ENCODE data around the gene PTMA. TPM values are rescaled to one million over a fixed set of nuclear protein-coding genes. Genes with fewer than 3 reads are reported as not detected.

Gene PTMA, protein sequence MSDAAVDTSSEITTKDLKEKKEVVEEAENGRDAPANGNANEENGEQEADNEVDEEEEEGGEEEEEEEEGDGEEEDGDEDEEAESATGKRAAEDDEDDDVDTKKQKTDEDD
- total RNA-seq (2021) (2,164 to 2,284 TPM (median 2,200 TPM) in 3 replicates), Bru-seq, nascent RNA (percentile 100 among the genes with signal in this experiment)
- long read RNA-seq, experiment 1, transcript PTMA-202 (5 exons, 1,221 nt): major isoform, 5,782 of 6,727 reads
- long read RNA-seq, experiment 1, transcript PTMA-201 (5 exons, 1,212 nt): minor isoform, 606 of 6,727 reads
- long read RNA-seq, experiment 1, transcript PTMA-212 (4 exons, 1,635 nt): minor isoform, 6 of 6,727 reads
- long read RNA-seq, experiment 1, transcript PTMA-211 (4 exons, 621 nt): minor isoform, 6 of 6,727 reads
- long read RNA-seq, experiment 1, partial matches to known transcripts: 185 of 6,727 reads
- long read RNA-seq, experiment 1, other reads (novel, unspliced or antisense): 135 of 6,727 reads
- long read RNA-seq, experiment 2, transcript PTMA-201 (5 exons, 1,212 nt): minor isoform, 68 of 3,639 reads
- long read RNA-seq, experiment 2, transcript PTMA-202 (5 exons, 1,221 nt): major isoform, 622 of 3,639 reads
- long read RNA-seq, experiment 2, partial matches to known transcripts: 2,668 of 3,639 reads
- long read RNA-seq, experiment 2, other reads (novel, unspliced or antisense): 281 of 3,639 reads
- long read RNA-seq, experiment 3, transcript PTMA-202 (5 exons, 1,221 nt): major isoform, 3,374 of 4,175 reads
- long read RNA-seq, experiment 3, transcript PTMA-201 (5 exons, 1,212 nt): minor isoform, 306 of 4,175 reads
- long read RNA-seq, experiment 3, transcript PTMA-204 (5 exons, 933 nt): minor isoform, 6 of 4,175 reads
- long read RNA-seq, experiment 3, partial matches to known transcripts: 342 of 4,175 reads
- long read RNA-seq, experiment 3, other reads (novel, unspliced or antisense): 143 of 4,175 reads

DNA sequence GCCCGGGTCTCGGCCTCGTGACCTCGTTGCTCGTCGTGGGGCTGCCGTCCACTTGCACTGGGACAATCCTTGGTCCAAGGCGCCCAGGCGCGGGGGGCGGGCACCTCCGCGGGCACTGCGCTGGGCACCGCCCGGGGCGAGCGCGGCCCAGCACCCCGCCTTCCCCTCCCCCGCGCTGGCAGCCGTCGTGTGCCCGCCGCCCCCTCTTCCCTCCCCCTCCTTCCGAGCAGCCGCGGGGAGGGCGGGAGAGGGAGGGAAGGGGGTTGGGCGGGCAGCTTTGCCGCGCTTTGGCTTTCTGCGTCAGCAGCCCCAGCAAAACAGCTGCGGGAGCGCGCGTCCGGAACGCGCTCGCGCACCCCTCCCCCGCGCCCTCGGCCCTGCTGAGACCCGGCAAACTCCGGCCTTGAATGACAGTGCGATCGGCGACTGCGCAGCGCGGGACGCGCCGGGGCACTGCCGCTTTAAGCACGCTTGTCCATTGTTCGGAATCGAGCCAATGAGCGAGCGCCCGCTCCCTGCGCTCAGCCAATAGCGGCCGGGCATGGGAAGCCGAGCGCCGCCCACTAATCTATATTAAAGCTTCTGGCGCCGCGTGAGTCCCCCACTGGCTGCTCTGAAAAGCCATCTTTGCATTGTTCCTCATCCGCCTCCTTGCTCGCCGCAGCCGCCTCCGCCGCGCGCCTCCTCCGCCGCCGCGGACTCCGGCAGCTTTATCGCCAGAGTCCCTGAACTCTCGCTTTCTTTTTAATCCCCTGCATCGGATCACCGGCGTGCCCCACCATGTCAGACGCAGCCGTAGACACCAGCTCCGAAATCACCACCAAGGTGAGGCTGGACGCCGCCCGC lies at the start of gene PTMA:
PTMA (plus strand) TSS at position 599 of the 846 bp plus-strand sequence; CDS start at position 781, 182 bp downstream.
- peaks cover 35% of the 10 kb centered on the region for H3K36me3 Mint-ChIP-seq
- no peaks in the 10 kb centered on the region for H3K9me3 Mint-ChIP-seq
- ChIA-PET CTCF (interaction anchor here (0.7 to 4.0 kb wide), 10 partner anchors 15 to 107 kb away, joined by 3 to 39 read pairs (median 10); no protein-coding TSS in a partner anchor), POLR2A (interaction anchor here (0.6 to 4.8 kb wide), 28 partner anchors 9 to 243 kb away, joined by 3 to 72 read pairs (median 4); partner anchors contain the start of genes COPS7B and NCL)
- H3K4me3 Mint-ChIP-seq: peak within 1 kb of the TSS; percentile 96
- peak; percentile 74 for ATAC-seq
- H3K27ac Mint-ChIP-seq: peak within 1 kb of the TSS; percentile 100
- DNase-seq (ENCODE audit: low spot score): peak; percentile 99
- H3K27me3 Mint-ChIP-seq (ENCODE audit: low read depth): peaks cover 5% of the 10 kb centered on the region; the same call in 1 of the 2 replicates
- H3K4me1 Mint-ChIP-seq: peaks cover 27% of the 10 kb centered on the region
- TF ChIP-seq, protein P1, sequence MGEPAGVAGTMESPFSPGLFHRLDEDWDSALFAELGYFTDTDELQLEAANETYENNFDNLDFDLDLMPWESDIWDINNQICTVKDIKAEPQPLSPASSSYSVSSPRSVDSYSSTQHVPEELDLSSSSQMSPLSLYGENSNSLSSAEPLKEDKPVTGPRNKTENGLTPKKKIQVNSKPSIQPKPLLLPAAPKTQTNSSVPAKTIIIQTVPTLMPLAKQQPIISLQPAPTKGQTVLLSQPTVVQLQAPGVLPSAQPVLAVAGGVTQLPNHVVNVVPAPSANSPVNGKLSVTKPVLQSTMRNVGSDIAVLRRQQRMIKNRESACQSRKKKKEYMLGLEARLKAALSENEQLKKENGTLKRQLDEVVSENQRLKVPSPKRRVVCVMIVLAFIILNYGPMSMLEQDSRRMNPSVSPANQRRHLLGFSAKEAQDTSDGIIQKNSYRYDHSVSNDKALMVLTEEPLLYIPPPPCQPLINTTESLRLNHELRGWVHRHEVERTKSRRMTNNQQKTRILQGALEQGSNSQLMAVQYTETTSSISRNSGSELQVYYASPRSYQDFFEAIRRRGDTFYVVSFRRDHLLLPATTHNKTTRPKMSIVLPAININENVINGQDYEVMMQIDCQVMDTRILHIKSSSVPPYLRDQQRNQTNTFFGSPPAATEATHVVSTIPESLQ (CRISPR knock-in tag; IDR thresholded peaks at IDR 0.05): no peak
- no peak for TF ChIP-seq CREB1 (CRISPR knock-in tag; IDR thresholded peaks at IDR 0.05)
- TF ChIP-seq IRF2 (CRISPR knock-in tag; IDR thresholded peaks at IDR 0.05; ENCODE audit: borderline replicate concordance, low read depth): no peak
- TF ChIP-seq, protein P2, sequence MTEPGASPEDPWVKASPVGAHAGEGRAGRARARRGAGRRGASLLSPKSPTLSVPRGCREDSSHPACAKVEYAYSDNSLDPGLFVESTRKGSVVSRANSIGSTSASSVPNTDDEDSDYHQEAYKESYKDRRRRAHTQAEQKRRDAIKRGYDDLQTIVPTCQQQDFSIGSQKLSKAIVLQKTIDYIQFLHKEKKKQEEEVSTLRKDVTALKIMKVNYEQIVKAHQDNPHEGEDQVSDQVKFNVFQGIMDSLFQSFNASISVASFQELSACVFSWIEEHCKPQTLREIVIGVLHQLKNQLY (CRISPR knock-in tag; IDR thresholded peaks at IDR 0.05): no peak
- TF ChIP-seq ZNF671 (CRISPR knock-in tag; IDR thresholded peaks at IDR 0.05): 0 out of 2 replicates have a peak, but pooled peaks have one; percentile 28
- TF ChIP-seq HMGA2 (CRISPR knock-in tag; IDR thresholded peaks at IDR 0.05): no peak
- TF ChIP-seq MYBL2 (CRISPR knock-in tag; IDR thresholded peaks at IDR 0.05): no peak; the same call in 1 of the 2 replicates
- TF ChIP-seq, protein P3, sequence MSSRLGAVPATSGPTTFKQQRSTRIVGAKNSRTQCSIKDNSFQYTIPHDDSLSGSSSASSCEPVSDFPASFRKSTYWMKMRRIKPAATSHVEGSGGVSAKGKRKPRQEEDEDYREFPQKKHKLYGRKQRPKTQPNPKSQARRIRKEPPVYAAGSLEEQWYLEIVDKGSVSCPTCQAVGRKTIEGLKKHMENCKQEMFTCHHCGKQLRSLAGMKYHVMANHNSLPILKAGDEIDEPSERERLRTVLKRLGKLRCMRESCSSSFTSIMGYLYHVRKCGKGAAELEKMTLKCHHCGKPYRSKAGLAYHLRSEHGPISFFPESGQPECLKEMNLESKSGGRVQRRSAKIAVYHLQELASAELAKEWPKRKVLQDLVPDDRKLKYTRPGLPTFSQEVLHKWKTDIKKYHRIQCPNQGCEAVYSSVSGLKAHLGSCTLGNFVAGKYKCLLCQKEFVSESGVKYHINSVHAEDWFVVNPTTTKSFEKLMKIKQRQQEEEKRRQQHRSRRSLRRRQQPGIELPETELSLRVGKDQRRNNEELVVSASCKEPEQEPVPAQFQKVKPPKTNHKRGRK (CRISPR knock-in tag; IDR thresholded peaks at IDR 0.05; ENCODE audit: borderline replicate concordance): no peak
- TF ChIP-seq, protein P4, sequence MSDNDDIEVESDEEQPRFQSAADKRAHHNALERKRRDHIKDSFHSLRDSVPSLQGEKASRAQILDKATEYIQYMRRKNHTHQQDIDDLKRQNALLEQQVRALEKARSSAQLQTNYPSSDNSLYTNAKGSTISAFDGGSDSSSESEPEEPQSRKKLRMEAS (CRISPR knock-in tag; IDR thresholded peaks at IDR 0.05): peak; percentile 52
- peak; percentile 78 for TF ChIP-seq SP1 (CRISPR knock-in tag; conservative IDR thresholded peaks at IDR 0.05)
- TF ChIP-seq, protein P5, sequence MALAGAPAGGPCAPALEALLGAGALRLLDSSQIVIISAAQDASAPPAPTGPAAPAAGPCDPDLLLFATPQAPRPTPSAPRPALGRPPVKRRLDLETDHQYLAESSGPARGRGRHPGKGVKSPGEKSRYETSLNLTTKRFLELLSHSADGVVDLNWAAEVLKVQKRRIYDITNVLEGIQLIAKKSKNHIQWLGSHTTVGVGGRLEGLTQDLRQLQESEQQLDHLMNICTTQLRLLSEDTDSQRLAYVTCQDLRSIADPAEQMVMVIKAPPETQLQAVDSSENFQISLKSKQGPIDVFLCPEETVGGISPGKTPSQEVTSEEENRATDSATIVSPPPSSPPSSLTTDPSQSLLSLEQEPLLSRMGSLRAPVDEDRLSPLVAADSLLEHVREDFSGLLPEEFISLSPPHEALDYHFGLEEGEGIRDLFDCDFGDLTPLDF (CRISPR knock-in tag; IDR thresholded peaks at IDR 0.05): no peak; the same call in 1 of the 2 replicates
- TF ChIP-seq ZNF423 (CRISPR knock-in tag; IDR thresholded peaks at IDR 0.05): peak; percentile 77
- TF ChIP-seq, protein P6, sequence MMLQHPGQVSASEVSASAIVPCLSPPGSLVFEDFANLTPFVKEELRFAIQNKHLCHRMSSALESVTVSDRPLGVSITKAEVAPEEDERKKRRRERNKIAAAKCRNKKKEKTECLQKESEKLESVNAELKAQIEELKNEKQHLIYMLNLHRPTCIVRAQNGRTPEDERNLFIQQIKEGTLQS (CRISPR knock-in tag; conservative IDR thresholded peaks at IDR 0.05): no peak
- TF ChIP-seq EMX1 (CRISPR knock-in tag; IDR thresholded peaks at IDR 0.05): no peak
- no peak for TF ChIP-seq MXD4 (CRISPR knock-in tag; IDR thresholded peaks at IDR 0.05; ENCODE audit: borderline replicate concordance)
- TF ChIP-seq, protein P7, sequence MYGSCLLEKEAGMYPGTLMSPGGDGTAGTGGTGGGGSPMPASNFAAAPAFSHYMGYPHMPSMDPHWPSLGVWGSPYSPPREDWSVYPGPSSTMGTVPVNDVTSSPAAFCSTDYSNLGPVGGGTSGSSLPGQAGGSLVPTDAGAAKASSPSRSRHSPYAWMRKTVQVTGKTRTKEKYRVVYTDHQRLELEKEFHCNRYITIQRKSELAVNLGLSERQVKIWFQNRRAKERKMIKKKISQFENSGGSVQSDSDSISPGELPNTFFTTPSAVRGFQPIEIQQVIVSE (CRISPR knock-in tag; IDR thresholded peaks at IDR 0.05; ENCODE audit: borderline replicate concordance): no peak
- 0 out of 2 replicates have a peak, but pooled peaks have one; percentile 6 for TF ChIP-seq ZNF232 (CRISPR knock-in tag; IDR thresholded peaks at IDR 0.05)
- no peak for TF ChIP-seq JAZF1 (CRISPR knock-in tag; IDR thresholded peaks at IDR 0.05)
- TF ChIP-seq, protein P8, sequence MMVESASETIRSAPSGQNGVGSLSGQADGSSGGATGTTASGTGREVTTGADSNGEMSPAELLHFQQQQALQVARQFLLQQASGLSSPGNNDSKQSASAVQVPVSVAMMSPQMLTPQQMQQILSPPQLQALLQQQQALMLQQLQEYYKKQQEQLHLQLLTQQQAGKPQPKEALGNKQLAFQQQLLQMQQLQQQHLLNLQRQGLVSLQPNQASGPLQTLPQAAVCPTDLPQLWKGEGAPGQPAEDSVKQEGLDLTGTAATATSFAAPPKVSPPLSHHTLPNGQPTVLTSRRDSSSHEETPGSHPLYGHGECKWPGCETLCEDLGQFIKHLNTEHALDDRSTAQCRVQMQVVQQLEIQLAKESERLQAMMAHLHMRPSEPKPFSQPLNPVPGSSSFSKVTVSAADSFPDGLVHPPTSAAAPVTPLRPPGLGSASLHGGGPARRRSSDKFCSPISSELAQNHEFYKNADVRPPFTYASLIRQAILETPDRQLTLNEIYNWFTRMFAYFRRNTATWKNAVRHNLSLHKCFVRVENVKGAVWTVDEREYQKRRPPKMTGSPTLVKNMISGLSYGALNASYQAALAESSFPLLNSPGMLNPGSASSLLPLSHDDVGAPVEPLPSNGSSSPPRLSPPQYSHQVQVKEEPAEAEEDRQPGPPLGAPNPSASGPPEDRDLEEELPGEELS (CRISPR knock-in tag; IDR thresholded peaks at IDR 0.05): peak; percentile 61; the same call in 1 of the 2 replicates
- TF ChIP-seq NFE2L1 (CRISPR knock-in tag; IDR thresholded peaks at IDR 0.05): 0 out of 2 replicates have a peak, but pooled peaks have one; percentile 16
- no peak for TF ChIP-seq ZNF396 (CRISPR knock-in tag; IDR thresholded peaks at IDR 0.05; ENCODE audit: borderline replicate concordance)
- no peak for TF ChIP-seq GRHL2 (CRISPR knock-in tag; IDR thresholded peaks at IDR 0.05; ENCODE audit: insufficient replicate concordance, severe bottlenecking)
- no peak for TF ChIP-seq SMAD4 (CRISPR knock-in tag; IDR thresholded peaks at IDR 0.05)
- TF ChIP-seq ETV6 (CRISPR knock-in tag; IDR thresholded peaks at IDR 0.05): peak; percentile 67
- TF ChIP-seq TEAD1 (CRISPR knock-in tag; IDR thresholded peaks at IDR 0.05): peak; percentile 88

Data from WTC11 (cell line).